Hippocampal formation (tissue), 2 donors: ENCODE measurements around the gene F2RL2.
A peak's percentile ranks its signal among the peaks of the same experiment; 100 is the strongest.

Experiments used
- DNase-seq, 2 donors: peaks; one replicate each; lab custom pipeline; 2025; lab: John Stamatoyannopoulos, UW

F2RL2 gene, protein sequence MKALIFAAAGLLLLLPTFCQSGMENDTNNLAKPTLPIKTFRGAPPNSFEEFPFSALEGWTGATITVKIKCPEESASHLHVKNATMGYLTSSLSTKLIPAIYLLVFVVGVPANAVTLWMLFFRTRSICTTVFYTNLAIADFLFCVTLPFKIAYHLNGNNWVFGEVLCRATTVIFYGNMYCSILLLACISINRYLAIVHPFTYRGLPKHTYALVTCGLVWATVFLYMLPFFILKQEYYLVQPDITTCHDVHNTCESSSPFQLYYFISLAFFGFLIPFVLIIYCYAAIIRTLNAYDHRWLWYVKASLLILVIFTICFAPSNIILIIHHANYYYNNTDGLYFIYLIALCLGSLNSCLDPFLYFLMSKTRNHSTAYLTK

DNA sequence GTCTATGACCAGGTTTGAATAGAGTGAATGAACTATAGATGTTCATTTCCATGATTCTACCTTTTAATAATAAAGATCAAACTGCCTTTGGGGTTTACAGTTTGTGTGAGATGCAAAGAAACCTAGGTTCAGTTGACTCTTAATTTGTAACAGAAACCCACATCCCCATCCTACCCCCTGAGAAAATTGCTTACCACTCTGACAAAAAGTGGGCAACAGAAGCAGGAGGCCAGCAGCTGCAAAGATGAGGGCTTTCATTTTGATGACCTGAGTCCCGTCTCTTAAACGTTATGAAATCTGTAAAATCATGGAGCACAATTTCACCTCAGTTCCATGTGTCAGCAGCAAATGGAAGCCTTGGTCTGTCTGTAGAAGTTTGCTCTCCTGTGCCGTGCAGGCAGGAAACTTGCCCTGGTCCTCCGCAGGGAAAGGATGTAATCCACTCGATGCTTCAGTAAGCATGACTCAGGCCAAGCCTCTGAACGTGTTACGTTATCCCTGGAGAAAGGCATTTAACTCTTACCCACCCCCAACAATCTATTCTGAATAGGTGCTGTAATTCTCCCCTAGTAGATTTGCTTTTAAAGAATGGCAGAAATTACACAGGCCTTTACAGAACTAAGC, at the start of gene F2RL2:
Gene F2RL2, minus strand, starts transcription at position 431 of the 624 bp plus-strand sequence. Its CDS starts 173 bp downstream, at position 258.
- no peak for DNase-seq

DNA sequence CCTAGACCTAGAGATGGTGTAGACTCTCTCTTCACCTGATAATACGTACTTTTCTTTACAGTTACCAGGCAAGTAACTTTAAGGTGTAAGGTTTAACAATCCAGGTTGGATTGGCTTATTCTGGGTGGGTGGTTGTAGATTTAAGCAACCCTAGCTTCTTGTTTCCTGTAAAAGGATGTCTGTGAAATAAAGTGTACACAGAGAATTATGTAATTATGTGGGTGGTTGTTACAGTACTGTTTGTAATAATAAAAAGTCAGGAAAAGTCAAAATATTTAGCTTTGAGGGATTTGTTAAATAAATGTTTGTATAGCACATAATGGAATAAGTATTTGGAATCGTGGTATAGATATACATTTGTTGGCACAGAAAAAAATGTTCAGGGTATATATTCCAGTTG, 49.0 kb upstream of the F2RL2 start:
- DNase-seq = no peak

DNA sequence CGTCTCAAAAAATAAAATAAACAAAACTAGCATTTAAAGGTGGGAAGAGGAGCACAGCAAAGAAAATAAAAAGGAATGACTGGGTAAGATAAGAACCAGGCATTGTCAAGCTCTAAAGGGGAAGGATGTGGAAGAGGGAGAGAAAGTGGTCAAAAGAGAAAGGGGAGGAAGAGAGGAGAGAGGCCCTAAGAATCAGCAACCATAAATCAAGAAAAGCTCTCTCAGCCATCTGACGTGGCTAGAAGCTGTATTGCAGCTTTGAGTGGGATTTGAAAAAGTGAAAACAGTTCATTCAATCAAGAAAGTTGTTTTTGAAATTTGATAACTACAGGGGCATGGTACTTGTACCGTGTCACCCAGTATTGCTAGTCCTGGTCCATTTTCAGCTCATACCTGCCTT, 47.3 kb upstream of the F2RL2 start:
- no peak for DNase-seq

DNA sequence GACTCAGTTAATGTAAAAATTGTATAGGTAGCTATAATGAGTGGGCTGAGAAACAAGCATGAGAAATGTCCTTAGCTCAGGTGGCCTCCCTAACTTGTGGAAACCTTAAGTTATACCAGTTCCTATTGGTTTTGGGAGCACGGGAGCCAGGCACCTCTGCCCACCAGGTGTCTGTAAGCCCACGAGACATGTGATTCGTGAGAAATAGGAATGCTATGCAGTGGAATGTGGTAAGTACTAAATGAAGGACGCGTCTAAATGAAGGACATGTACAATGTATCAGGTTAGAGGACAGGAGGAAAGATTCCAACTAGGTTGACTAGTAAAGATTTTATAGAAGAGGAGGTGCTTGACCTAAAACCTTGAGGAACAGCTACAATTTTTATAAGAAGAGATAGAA, 46.0 kb upstream of the F2RL2 start:
- DNase-seq = no peak

DNA sequence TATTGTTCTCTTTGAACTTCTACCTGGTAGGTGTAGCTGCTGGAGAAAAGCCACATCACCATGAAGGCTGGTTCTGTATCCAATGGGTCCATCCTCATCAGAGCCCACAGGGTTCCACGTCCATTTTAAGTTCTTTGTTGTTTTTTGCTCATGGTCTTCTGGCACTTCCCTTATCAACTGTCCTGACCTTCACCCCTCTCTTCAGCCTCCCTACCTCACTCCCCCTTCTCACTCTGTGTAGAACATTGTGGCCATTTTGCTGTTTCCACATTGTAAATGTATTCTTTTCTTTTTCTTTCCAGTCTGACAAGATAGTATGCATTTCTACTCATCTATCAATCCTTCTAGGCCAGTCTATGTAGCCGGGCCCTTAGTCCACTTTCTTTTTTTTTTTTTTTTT, 44.3 kb upstream of the F2RL2 start:
- DNase-seq = no peak

DNA sequence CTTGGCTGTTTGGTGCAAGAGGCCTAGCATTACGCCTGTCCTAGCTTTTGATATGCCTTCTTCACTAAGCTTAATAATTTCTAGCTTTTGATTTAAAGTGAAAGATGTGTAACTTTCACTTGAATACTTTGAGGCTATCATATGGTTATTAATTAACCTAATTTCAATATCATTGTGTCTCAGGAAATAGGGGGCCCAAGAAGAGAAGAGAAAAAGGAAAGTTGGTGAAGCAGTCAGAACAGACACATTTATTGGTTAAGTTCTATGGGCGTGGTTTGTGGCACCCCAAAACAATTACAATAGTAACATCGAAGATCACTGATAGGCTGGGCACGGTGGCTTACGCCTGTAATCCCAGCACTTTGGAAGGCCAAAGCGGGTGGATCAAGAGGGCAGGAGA, 40.9 kb upstream of the F2RL2 start:
- DNase-seq = no peak

DNA sequence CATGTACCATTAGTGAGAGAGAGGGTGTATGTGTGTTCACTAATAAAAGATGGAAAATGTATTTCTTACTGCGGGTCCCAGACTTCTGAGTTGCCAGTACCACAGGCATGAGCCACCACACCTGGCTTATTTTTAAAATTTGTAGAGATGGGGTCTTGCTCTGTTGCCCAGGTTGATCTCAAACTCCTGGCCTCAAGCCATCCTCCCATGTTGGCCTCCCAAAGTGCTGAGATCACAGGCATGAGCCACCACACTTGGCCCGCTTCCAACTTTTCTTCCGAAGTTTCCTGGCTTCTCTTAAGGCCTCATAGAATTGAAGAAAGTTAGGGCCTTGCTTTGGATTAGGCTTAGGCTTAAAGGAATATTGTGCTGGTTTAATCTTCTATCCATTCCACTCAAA, 40.4 kb upstream of the F2RL2 start:
- no peak for DNase-seq

DNA sequence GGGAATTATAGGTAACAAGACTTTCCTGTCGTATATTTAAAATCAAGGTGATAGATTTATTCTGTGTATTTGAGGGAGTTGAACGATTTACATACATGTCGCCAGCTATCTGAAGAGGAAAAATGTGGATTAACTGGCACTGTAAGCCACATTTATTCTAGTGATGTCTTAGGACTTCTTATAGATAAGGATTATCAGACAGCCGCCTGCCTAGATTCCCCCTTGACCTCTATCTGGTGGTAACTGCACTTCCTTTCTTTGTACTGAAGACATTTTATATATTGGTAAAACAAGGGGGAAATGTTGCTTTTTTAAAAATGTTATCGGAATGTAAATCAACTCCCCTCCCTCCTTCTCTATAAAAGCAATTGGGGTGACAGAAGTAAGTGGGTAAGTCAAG, 39.3 kb upstream of the F2RL2 start:
- DNase-seq = no peak

DNA sequence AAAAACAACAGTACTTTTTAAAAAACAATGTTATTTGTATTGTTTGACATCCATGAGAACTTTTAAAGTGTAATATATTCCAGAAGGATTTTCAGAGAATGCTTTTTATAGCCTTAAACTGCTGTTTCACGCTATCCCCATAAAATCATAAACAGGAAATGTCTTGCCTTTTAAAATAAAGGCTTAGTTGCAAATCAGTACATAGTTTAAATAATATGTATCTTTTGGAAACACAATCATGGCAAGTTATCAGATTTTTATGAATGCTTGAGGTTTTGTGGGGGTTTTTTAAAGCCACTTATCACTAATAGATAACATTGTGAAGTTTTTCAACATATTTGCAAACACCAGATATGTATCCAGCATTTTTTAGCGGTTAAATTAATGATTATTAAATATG, 37.2 kb upstream of the F2RL2 start:
- DNase-seq = no peak

DNA sequence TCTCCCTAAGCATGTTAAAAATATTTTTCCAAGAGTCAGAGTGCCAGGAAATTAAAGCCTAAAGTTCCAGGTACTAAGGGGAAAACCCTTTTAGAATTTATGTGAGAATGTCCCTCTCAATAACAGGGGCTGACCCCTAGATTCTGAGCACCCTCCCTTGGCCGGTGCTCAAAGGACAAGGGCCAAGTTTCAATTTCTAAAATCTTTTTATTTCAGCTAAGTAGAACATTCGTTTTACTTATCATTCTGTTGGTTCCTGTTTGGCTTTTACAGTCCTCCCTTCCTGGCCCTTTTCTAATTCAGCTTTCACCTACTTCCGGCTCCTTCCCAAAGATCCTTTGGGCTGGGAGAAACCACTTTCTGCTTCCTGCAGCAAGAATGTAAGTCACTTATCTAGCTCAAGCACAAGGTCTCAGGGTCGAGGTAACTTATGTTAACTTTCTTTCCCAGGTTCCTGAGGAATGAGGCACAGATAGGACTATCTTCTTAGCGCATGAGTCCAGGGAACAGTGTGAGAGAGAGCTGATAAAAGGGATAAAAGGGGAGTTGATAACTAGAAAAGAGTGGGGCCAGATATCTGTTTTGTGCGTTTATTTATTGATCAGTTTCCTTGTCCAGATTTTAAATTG, 34.6 kb upstream of the F2RL2 start:
- no peak for DNase-seq

DNA sequence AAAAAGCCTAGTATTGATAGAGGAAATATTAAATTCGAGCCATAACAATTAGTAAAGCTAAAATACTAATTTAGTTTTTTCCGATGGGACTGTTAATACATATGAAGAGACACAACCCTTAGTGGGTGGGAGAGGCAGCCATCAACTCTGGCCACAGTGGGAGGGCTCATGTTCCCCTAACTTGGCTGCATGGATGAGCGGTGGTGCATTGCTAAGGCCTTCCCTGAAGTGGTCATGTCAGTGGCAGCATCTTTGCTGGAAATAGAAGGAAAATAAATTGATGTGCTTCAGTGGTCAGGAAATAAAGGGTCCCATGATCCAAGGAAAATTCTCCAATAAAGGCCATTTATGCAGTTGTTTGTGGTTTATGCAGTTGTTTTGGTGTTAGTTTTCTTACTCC, 33.9 kb upstream of the F2RL2 start:
- DNase-seq = no peak

DNA sequence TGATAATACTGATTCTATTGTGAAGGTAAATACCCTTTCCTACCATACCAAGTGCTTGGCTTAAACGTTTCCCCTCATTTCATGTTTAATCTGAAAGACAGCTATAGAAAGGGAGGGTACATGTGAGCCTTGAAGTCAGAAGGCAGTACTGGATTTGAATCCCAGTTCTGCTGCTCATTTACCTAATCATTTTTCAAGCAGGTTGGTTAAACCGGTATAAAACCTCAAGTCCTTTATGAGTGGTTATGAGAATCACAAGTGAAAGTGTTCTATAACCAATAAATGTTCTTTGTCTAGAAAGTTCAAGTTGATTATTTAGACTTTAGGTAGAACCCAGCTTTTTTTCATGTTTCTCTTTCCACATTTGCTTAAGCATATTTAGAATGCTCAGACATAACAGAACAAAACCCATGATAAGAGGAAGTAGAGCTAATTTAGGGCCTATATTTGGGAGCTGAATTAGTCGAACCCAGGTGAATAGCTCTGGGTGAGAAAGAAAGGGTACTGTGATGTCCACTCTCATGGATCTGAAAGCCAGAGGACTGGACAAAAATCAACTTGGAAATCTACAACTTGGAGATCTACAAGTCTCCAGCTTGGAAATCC, 29.7 kb upstream of the F2RL2 start:
- no peak for DNase-seq

DNA sequence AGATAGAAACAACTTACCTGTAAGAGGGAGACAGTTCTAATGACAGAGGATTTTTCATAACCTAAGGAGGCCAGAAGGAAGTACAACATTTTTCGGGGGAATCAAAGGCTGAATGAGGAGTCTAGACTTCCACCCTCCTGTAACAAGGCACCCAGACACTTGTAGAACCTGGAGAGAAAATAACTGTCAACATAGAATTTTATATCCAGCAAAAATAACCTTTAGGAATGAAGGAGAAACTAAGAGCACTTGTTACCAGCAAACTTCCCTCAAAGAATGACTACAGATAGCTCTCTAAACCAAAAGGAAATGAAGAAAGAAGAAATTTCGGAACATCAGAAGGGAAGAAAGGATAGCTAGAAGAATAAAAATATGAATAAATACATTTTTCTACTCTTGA, 25.9 kb upstream of the F2RL2 start:
- DNase-seq = no peak

DNA sequence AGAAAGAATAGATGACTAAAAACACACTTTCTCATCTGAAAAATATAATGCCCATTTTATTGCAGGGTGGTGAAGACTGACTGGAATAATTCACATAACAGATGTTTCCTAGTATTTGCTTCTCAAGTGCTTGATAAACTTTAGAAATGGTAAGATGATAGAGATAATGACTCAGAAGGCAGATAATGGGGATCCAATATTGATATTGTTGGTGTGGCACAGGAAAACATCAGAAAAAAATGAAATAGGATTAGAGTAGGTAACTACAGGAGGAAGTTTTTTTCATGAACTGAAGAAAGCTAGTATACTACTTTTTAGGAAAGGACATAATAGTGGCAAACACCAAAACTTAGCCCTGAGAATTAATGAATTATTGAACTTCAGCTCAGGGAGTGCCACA, 20.2 kb upstream of the F2RL2 start:
- no peak for DNase-seq

DNA sequence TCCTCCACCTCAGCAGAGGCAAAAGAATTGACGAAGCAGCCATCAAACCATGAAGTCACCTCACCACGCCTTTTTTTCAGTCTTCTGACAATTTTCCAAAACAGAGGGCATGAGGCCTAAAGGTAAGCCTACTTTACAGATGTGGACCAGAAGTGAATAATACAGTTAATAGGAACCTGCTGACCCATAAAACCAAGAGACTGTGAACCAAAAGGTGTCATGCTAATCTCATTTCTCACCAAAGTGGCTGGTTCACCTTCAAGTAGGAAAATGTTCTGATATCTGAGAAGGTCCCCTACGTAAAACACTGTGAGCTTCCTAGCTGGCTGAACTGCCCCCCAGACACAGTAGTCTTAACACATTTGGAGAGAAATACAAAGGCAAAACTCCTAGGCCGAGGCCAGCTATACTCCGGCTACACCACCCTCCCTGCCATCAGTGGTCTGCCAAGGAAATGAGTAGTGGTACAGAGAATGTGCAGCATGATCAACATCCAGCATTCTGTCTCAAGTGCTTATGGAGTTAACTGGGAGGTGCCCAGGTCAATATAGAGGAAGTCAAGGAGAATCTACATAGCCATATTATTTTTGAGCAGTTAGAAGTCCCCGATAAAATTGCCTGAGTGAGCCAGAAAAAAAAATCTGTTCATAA, 19.3 kb upstream of the F2RL2 start:
- DNase-seq = no peak

DNA sequence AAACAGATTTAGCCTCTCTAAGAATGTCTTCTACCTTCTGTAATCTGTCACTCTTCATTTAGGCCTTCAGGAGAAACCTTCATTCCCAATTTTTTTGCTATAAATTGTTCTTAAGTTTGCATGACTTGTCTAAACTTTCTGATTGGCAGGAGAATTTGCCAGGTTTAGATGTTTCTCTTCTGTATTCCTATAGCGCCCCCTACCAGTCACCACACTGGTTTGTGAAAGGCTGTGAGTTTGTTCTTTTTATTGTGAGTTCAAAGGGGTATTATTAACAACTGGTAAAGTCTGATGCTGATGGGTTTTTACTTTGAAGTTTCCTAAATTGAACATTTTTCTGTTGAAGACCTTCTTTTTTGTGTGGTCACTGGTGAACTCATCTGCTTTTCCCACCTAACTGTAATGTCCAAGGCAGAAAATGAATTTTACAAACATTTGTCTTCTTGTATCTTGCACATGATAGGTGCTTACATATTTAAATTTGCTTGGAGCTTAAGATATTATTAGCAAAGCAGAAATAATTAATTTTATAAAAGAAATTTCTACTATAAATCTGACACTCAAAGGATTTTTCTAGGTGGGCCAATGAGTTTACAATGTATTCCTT, 18.4 kb upstream of the F2RL2 start:
- peak in 1 of 2 donors; percentile 2 for DNase-seq

DNA sequence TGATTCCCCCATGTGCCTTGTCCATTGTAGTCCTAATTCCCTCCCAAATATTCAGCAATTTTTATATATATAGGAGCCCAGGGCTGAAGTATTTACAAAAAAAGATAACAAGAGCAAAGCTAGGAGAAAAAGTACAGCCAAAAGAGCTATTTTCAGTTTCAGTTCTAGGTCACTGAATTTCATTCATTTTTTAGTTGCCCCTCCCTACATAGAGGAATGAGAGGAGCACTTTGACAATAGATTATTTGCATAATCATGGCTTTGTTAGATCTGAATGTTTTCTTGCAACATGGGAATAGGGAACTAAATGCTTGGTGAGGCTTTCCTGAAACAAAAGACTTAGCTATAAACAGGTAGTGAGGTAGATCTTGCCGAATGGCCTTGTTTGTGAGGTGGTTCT, 15.3 kb upstream of the F2RL2 start:
- DNase-seq = no peak

DNA sequence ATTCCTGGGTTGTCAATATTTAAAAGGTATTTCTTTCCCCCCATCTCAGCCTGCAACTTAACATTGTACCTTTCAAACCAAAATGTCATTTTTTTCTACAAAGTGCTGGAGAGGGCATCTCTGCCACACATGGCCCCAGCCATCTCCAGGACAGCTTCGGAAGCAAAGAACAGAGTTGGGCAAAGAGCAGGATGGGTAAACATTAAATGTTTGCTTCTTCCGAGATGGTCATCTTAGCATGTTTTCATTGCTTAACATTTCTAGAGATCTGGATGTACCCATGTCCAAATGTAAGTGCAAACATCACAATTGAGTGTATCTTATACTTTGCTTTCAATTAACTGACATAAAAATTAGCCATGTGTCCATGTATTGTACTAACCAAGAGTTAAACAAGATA, 14.3 kb upstream of the F2RL2 start:
- no peak for DNase-seq

DNA sequence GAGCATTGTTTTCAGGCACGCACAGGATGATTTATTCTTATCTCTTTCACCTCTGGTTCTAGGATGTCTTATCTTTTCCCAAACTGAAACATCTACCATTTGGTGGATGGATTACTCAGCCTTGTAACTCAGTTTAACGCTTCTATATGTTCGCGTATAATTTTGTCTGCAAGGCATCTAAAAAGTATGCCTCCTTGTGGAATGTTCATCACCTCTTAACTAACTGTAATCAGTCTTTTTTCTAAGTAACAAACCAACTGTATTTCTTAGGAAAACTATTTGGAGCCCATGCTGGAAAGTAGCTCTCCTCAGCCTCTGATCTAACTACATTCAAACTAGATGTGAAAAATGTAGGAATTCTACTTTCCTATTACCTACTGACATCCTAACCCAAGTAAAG, 11.5 kb upstream of the F2RL2 start:
- DNase-seq = no peak

DNA sequence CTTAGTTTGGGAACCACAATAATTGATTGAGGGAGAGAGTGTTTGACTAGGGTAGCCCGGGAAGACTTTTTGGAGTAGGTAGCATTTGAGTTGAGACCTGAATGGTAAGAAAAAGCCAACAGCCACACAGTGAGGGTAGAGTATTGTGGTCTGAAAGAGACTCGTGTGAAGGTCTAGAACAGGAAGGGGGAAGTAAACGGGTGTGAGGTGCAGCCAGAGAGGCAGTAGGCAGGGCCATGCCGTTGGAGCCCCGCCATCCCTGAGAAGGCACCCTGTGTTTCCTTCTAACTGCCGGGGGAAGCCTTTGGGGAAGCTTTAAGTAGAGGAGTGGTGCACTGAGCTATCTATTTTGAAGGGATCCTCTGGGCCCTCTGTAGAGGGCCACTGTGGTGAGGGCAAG, 3.5 kb upstream of the F2RL2 start:
- no peak for DNase-seq

DNA sequence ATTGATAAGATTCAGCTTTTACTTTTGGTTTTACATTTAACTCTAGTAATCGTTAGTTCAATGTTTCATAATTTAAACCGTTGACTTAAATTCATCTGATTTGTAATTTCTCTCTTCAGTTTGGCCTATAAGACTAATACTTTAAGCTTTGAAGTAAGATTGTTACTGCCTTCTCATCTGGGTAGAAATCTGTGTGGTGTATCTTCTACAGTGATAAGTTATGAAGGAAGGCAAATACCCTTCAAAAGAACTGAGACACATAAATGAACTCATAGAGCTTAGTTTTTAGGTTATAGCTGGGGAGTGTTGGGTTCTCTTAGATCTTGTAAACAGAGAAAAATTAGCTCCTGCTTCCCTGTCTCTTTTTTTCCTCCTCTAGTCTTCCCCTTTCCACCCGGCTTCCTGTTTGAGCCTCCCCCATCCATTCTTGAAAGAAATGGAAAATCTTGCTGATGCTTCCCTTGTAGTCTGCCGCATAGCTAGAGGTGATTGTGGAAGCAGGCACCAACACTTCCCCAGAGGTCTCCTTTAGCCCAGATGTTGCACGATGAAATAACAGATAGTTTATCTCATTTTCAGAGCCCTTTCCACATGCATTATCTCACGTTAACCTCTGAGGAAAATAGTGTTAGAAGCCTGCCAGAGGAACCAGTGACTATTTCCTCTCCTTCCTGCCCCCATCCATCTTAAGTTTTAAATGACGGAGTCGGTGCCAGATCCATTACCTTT, 2.0 kb upstream of the F2RL2 start:
- no peak for DNase-seq
